ENCODE measurements around the gene CLEC4G.

The CLEC4G gene

DNA sequence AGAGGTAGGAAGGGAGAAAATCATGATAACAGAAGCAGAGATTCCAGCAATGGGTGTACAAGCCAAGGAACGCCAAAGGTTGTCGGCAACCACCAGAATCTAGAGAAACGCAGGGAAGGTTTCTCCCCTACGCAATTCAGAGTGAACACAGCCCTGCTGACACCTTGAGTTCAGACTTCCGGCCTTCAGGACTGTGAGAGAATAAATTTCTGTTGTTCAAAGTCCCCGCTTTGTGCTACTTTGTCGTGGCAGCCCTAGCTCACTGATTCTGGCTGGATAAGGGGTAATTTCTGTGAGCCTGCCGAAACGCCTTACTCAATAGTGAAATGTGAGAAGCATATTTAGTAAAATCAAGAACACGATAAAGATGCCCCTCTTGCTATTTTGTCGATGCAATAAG, 5.3 kb upstream of the CLEC4G start:
- no peak for TF ChIP-seq CTCF (IDR thresholded peaks at IDR 0.05)

DNA sequence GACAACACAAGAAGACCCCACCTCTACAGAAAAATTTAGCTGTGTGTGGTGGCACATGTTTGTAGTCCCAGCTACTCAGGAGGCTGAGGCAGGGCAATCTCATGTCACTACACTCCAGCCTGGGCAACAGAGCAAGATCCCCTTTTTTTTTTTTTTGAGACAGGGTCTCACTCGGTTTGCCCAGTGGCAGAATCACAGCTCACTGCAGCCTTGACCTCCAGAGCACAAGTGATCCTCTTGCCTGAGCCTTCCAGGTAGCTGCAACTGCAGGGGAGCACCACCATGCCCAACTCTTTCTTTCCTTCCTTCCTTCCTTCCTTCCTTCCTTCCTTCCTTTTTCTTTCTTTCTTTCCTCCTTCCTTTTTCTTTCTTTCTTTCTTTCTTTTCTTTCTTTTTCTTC, 4.2 kb upstream of the CLEC4G start:
- no peak for TF ChIP-seq CTCF (IDR thresholded peaks at IDR 0.05)

DNA sequence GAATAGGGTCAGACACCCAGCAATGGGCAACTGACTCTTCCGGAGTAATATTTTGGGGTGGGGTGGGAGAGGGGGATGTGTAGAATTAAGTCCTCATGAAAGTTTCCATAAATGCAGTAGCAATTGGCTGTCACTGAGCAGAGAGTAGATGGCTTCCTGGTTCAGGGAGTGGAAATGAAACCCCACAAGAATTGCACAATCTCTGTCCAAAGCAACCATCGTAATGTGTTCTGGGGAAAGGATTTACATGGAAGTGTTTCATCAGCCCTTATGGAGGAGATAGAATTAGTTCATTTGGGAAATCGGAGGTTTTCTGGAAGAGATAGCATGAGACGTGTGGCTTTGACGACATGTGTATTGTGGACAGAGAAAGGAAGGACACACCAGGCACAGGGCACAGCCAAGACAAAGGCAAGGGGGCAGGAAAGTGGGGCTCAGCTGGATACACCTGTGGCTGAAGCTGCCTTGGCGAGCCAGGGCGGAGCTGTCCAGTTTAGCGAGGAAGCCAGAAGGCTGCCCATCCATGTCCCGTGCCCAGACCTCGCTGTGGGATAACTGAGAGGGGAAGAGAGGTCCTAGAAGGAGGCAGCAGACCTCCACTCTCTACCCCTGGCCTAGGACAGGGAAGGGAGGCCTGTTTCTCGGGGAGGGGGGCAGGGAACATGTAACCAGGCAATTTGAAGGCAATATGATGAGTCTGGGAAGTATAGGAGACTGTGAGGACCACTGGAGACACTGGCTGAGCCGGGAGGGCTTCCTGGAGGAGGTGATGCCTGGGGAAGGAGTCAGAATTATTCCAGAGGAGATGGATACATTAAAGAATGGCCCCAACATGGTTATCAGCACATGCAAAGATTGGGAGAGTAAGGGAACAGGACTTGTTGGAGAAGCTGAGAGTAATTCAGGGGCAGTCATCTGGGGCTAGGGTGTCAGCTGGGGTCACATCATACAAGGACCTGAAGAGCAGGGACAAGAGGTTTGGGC, 2.6 kb upstream of the CLEC4G start:
- no peak for TF ChIP-seq CTCF (IDR thresholded peaks at IDR 0.05)

- no peak for TF ChIP-seq CTCF (IDR thresholded peaks at IDR 0.05)
These were observed 1.5 kb upstream of the CLEC4G start for GRCh38 chr19:7733376-7733775.

GRCh38 chr19:7731615-7732014, 295 bp downstream of the CLEC4G start:
- no peak for TF ChIP-seq CTCF (IDR thresholded peaks at IDR 0.05)

DNA sequence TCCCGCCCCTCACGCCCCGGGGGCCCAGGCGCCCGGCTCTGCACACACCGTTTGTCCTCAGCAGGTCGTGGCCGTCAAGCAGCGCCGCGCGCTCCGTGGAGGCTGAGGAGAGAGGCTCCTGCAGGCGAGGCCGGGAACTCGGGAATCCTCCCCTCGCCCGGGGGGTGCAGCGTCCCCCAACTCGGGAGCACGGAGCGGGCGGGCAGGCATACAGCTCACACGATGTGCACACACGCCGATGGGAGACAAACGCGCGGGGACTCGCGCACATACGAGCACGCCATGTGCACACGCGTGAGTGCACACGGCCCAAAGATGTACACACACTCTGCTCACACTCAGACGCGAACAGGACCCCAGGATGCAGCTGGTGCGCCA, 703 bp downstream of the CLEC4G start:
- TF ChIP-seq CTCF (IDR thresholded peaks at IDR 0.05): no peak

- TF ChIP-seq CTCF (IDR thresholded peaks at IDR 0.05): no peak
These were observed 1.4 kb downstream of the CLEC4G start for GRCh38 chr19:7730286-7731217.
